NB4 (cell line): Measurements from ENCODE around the gene DHRS2.

Experiments used
- DNase-seq: peaks from one replicate; pipeline ENCODE4 v3.0.0; 2010; ENCODE audit warnings: low read depth
- H3K4me3 ChIP-seq: one replicate; pipeline ENCODE4 v1.5.1; 2011; ENCODE audit warnings: mild to moderate bottlenecking, low read depth, low read length, moderate library complexity
- CTCF ChIP-seq: IDR thresholded peaks from one replicate; pipeline ENCODE4 v1.5.1; 2012; ENCODE audit warnings: low read depth, low read length
- MAX ChIP-seq: IDR thresholded peaks from 2 replicates; pipeline ENCODE4 v1.6.1; 2011; ENCODE audit warnings: low read depth, low read length
- MYC ChIP-seq: IDR thresholded peaks from 2 replicates; pipeline ENCODE4 v1.6.1; 2011; ENCODE audit warnings: low read depth, low read length
- POLR2A ChIP-seq: IDR thresholded peaks from 2 replicates; pipeline ENCODE4 v1.6.1; 2011; ENCODE audit warnings: mild to moderate bottlenecking; ENCODE audit not compliant: insufficient read length; ENCODE audit errors: extremely low read depth

DHRS2 gene

GRCh38 chr14:23621204-23621931, 14.8 kb upstream of the DHRS2 start:
- H3K4me3 ChIP-seq = no peak overlapping the region
- no peak for DNase-seq
- no peak for TF ChIP-seq POLR2A
- no peak for TF ChIP-seq MYC
- no peak for TF ChIP-seq MAX
- no peak for TF ChIP-seq CTCF

- TF ChIP-seq CTCF = no peak
- no peak for TF ChIP-seq MYC
- TF ChIP-seq MAX = no peak
Measured at GRCh38 chr14:23621932-23622730, 14.0 kb upstream of the DHRS2 start.

GRCh38 chr14:23622990-23623389, 13.2 kb upstream of the DHRS2 start:
- no peak for DNase-seq
- no peak overlapping the region for H3K4me3 ChIP-seq
- TF ChIP-seq MYC (no peak), POLR2A (no peak), CTCF (no peak), MAX (no peak)

More at GRCh38 chr14:23621932-23622730, 14.0 kb upstream of the DHRS2 start:
- H3K4me3 ChIP-seq = no peak overlapping the region
- DNase-seq = no peak

- DNase-seq = no peak
- no peak overlapping the region for H3K4me3 ChIP-seq
- TF ChIP-seq CTCF = no peak
- no peak for TF ChIP-seq POLR2A
- TF ChIP-seq MAX = no peak
- no peak for TF ChIP-seq MYC
Measured at GRCh38 chr14:23623962-23624361, 12.2 kb upstream of the DHRS2 start.

- no peak for DNase-seq
- H3K4me3 ChIP-seq = no peak overlapping the region
- TF ChIP-seq CTCF (no peak), POLR2A (no peak), MAX (no peak), MYC (no peak)
Measured at GRCh38 chr14:23624830-23625404, 11.2 kb upstream of the DHRS2 start.
